ENCODE results near the gene SORCS2.

SORCS2 gene

DNA sequence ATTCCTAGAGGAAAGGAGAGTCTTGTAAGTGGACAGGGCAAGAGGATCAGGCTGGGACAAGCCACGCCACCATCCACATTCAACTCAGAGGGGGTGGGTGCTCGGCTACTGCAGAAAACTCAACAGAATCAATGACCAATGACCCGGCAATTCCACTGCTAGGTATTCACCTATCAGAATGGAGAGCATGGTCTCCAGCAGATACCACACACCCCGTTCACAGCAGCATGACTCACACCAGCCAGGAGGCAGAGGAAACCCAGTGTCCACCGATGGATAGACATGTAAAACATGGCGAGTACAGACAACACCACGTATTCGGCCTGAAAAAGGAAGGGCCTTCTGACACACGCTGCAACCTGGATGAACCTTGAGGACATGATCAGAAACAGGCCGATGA, 571.5 kb downstream of the SORCS2 start:
- DNase-seq (ENCODE audit: extremely low spot score): no peak
- TF ChIP-seq, protein P1, sequence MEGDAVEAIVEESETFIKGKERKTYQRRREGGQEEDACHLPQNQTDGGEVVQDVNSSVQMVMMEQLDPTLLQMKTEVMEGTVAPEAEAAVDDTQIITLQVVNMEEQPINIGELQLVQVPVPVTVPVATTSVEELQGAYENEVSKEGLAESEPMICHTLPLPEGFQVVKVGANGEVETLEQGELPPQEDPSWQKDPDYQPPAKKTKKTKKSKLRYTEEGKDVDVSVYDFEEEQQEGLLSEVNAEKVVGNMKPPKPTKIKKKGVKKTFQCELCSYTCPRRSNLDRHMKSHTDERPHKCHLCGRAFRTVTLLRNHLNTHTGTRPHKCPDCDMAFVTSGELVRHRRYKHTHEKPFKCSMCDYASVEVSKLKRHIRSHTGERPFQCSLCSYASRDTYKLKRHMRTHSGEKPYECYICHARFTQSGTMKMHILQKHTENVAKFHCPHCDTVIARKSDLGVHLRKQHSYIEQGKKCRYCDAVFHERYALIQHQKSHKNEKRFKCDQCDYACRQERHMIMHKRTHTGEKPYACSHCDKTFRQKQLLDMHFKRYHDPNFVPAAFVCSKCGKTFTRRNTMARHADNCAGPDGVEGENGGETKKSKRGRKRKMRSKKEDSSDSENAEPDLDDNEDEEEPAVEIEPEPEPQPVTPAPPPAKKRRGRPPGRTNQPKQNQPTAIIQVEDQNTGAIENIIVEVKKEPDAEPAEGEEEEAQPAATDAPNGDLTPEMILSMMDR (IDR thresholded peaks at IDR 0.05; ENCODE audit: control extremely low read depth, extremely low read depth, low read depth, missing control alignments): no peak
- ChIA-PET CTCF (interaction anchor here (30.0 kb wide), 1 partner anchor 40 kb away, joined by 547 read pairs; no protein-coding TSS in a partner anchor), POLR2A (no interaction called here)

DNA sequence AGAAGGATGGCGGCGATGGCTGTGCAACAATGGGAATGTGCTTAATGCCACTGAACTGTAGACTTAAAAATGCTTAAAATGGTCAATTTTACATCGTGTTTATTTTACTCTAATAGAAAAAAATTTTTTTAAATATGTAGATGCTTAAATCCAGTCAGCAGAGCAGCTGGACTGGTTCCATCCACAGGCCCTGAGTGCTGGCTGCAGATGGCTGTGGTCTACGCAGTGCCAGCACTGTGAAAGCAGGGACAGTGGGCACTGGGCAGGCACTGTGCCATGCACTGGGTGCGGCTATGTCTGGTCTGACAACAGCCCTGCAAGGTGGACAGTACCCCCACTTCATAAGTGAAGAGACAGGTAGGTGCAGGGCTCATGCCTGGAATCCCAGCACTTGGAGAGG, 572.1 kb downstream of the SORCS2 start:
- TF ChIP-seq, protein P1 (IDR thresholded peaks at IDR 0.05; ENCODE audit: control extremely low read depth, extremely low read depth, low read depth, missing control alignments): no peak
- CTCF ChIA-PET: interaction anchor here (30.0 kb wide), 1 partner anchor 39 kb away, joined by 547 read pairs; no protein-coding TSS in a partner anchor
- no peak for DNase-seq (ENCODE audit: extremely low spot score)
- POLR2A ChIA-PET: no interaction called here

DNA sequence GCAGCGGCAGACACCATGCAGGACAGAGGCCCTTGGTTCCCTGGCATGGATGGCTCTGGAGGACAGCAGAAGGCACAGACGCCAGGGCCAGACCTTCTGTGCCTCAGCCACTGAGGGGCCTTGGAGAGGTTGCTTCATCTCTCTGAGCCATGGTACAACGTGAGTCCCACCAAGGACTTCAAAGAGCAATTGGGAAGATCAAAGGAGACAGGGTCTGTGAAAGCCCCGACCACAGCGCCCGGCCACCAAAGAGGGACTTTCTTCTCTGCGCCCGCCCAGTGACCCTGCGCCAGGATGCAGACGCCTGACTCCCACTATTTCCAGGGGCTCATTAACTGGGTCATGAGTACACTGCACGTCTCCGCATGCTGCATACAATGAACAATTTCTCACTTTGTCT, 573.3 kb downstream of the SORCS2 start:
- DNase-seq (ENCODE audit: extremely low spot score): no peak
- POLR2A ChIA-PET: no interaction called here
- CTCF ChIA-PET: interaction anchor here (0.8 to 30.0 kb wide), 2 partner anchors 29 to 38 kb away, joined by 3 to 547 read pairs; no protein-coding TSS in a partner anchor
- TF ChIP-seq, protein P1 (IDR thresholded peaks at IDR 0.05; ENCODE audit: control extremely low read depth, extremely low read depth, low read depth, missing control alignments): no peak

DNA sequence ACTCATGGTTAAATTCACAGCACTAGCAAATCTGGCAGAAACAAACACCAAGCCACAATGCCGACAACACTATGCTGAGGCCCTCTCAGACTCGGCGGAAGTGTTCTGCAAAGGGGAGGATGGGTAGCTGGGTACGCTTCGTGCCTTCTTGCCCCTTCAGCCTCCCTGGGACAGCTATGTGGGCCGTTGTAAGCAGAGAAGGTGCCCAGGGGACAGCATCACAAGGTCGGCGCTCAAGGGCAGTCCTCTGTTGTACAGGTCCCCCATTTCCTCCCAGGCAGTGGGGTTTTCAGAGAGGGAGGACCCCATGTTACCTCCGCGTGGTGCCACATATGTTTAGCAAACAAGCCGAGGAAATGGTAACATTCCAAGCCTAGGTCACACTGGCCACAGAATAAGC, 573.7 kb downstream of the SORCS2 start:
- ChIA-PET POLR2A (no interaction called here), CTCF (interaction anchor here (0.8 to 30.0 kb wide), 2 partner anchors 29 to 38 kb away, joined by 3 to 547 read pairs; no protein-coding TSS in a partner anchor)
- TF ChIP-seq, protein P1 (IDR thresholded peaks at IDR 0.05; ENCODE audit: control extremely low read depth, extremely low read depth, low read depth, missing control alignments): no peak
- DNase-seq (ENCODE audit: extremely low spot score): no peak

DNA sequence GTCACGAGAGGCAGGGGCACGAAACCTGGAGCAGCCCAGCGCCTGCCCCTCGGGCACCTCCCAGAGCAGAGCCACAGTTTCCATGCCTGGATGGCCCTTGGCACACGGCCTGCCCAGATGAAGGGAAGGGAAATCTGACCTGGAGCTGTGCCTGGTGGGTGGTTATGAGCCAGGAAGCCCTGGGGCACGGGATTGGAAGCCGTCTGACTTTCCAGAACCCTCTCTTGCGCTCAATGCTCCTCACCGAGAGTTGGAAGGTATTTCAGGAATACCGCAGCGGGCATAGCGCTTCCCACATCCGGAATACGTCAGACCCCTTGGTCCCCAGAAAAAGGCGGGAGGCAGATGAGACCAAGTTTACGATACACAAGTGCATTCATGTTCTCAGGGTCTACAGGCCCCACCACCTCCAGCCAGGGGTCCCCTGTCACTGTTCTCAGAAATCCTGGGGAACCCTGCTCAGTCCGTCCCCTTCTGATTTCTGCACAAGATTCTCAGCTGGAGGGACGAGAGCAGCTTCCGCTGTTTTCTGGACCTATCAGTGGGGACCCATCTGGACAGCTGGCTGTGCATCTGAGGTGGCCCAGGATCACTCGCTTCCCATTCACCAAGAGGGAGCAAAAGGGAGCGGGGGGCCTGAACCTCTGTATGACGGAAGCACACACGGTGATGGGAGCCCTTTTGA, 574.5 kb downstream of the SORCS2 start:
- POLR2A ChIA-PET: no interaction called here
- no peak for DNase-seq (ENCODE audit: extremely low spot score)
- CTCF ChIA-PET: interaction anchor here (2.2 to 30.0 kb wide), 3 partner anchors 14 to 37 kb away, joined by 7 to 547 read pairs (median 35); no protein-coding TSS in a partner anchor
- TF ChIP-seq, protein P1 (IDR thresholded peaks at IDR 0.05; ENCODE audit: control extremely low read depth, extremely low read depth, low read depth, missing control alignments): no peak

DNA sequence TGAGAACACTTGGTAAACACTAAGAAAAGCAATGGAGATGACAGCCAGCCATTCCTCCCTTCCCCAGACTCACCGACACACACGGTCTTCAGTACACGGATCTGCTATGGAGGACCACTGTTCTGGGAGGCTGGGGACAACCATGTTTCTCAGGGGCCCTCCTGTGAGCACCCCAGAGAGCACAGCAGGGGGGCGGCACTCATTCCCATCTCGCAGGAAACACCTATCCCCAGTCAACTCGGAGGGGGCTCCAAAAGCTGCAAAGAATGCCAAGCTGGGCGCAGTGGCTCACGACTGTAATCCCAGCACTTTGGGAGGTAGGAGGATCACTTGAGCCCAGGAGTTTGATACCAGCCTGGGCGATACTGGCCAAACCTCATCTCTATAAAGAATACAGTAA, 575.2 kb downstream of the SORCS2 start:
- DNase-seq (ENCODE audit: extremely low spot score): no peak
- CTCF ChIA-PET: interaction anchor here (1.6 to 30.0 kb wide), 5 partner anchors 8 to 219 kb away, joined by 4 to 547 read pairs (median 7); no protein-coding TSS in a partner anchor
- TF ChIP-seq, protein P1 (IDR thresholded peaks at IDR 0.05; ENCODE audit: control extremely low read depth, extremely low read depth, low read depth, missing control alignments): no peak
- POLR2A ChIA-PET: no interaction called here

Measured in GM10248 (cell line).